MM.1S (cell line): ENCODE measurements around the gene SEC14L2.
A peak's percentile ranks its signal among the peaks of the same experiment; 100 is the strongest.

ENCODE experiments used
- DNase-seq: peaks from one replicate; pipeline ENCODE4 v3.0.0-alpha.2; 2015
- H2AFZ ChIP-seq: fragments of 300-600 bp; sonication (generic); 2 replicates; pipeline ENCODE4 v1.6.0; 2016; ENCODE audit warnings: antibody characterized with exemption, low read length
- H3F3A ChIP-seq: fragments of 300-600 bp; sonication (generic); 2 replicates; pipeline ENCODE4 v1.6.1; 2016; ENCODE audit warnings: mild to moderate bottlenecking, antibody characterized with exemption, low read length, moderate library complexity, mixed read lengths; ENCODE audit not compliant: insufficient read depth
- H3K27ac ChIP-seq: fragments of 300-600 bp; sonication (generic); 2 replicates; pipeline ENCODE4 v1.5.1; 2016; ENCODE audit warnings: mild to moderate bottlenecking, low read length
- H3K27me3 ChIP-seq: fragments of 300-600 bp; sonication (generic); replicated peaks from 2 replicates; pipeline ENCODE4 v1.6.0; 2016; ENCODE audit warnings: low read length; ENCODE audit not compliant: insufficient read depth
- H3K36me3 ChIP-seq: fragments of 300-600 bp; sonication (generic); replicated peaks from 2 replicates; pipeline ENCODE4 v1.6.1; 2016; ENCODE audit warnings: mild to moderate bottlenecking, low read length, mixed read lengths; ENCODE audit not compliant: insufficient read depth
- H3K4me1 ChIP-seq: fragments of 300-600 bp; sonication (generic); 2 replicates; pipeline ENCODE4 v1.6.1; 2016; ENCODE audit warnings: low read length, mixed read lengths
- H3K4me2 ChIP-seq: fragments of 300-600 bp; sonication (generic); 2 replicates; pipeline ENCODE4 v1.6.0; 2016; ENCODE audit warnings: low read depth, low read length
- H3K4me3 ChIP-seq: fragments of 300-600 bp; sonication (generic); 2 replicates; pipeline ENCODE4 v1.5.1; 2016; ENCODE audit warnings: low read length, mixed read lengths
- H3K79me2 ChIP-seq: fragments of 300-600 bp; sonication (generic); 2 replicates; pipeline ENCODE4 v1.6.1; 2016; ENCODE audit warnings: mixed run types, low read length, mixed read lengths
- H3K9ac ChIP-seq: fragments of 300-600 bp; sonication (generic); 2 replicates; pipeline ENCODE4 v1.6.1; 2016; ENCODE audit warnings: low read length, mixed read lengths
- H3K9me2 ChIP-seq: fragments of 300-600 bp; sonication (generic); replicated peaks from 2 replicates; pipeline ENCODE4 v1.6.1; 2016; ENCODE audit warnings: mild to moderate bottlenecking, low read length, mixed read lengths; ENCODE audit not compliant: insufficient read depth
- H3K9me3 ChIP-seq: fragments of 300-600 bp; sonication (generic); replicated peaks from 2 replicates; pipeline ENCODE4 v1.6.1; 2016; ENCODE audit warnings: mild to moderate bottlenecking, low read length, mixed read lengths; ENCODE audit not compliant: insufficient read depth
- H4K20me1 ChIP-seq: fragments of 300-600 bp; sonication (generic); 2 replicates; pipeline ENCODE4 v1.6.1; 2016; ENCODE audit warnings: mild to moderate bottlenecking, low read length, moderate library complexity, mixed read lengths; ENCODE audit not compliant: insufficient read depth
- CTCF ChIP-seq: fragments of 300-600 bp; sonication (generic); IDR thresholded peaks from 2 replicates; pipeline ENCODE4 v1.5.1; 2016; ENCODE audit warnings: antibody characterized with exemption, low read length, mixed read lengths
- EZH2 ChIP-seq: fragments of 300-600 bp; sonication (generic); optimal IDR thresholded peaks from 2 replicates; pipeline ENCODE3; 2017; ENCODE audit warnings: low read depth, mild to moderate bottlenecking, antibody characterized with exemption, low read length, mixed read lengths
- EZH2phosphoT487 ChIP-seq: fragments of 300-600 bp; sonication (generic); IDR thresholded peaks from 2 replicates; pipeline ENCODE4 v1.6.1; 2018; ENCODE audit warnings: antibody characterized with exemption, low read length

Gene SEC14L2

GRCh38 chr22:30439836-30440235, 43.0 kb downstream of the SEC14L2 start:
- Histone ChIP-seq H3K27me3 (peaks cover 71% of the 10 kb centered on the region), H3K4me2 (no peak overlapping the region), H3K4me3 (no peak overlapping the region), H4K20me1 (no peaks in the 10 kb centered on the region), H2AFZ (no peak overlapping the region), H3K79me2 (no peaks in the 10 kb centered on the region), H3K9ac (no peak overlapping the region), H3K9me2 (no peaks in the 10 kb centered on the region), H3K4me1 (peaks cover 13% of the 10 kb centered on the region), H3K36me3 (no peaks in the 10 kb centered on the region), H3F3A (no peaks in the 10 kb centered on the region; the same call in 1 of the 2 replicates), H3K27ac (no peak overlapping the region), H3K9me3 (no peaks in the 10 kb centered on the region)
- TF ChIP-seq CTCF (no peak), EZH2phosphoT487 (no peak), EZH2 (no peak)
- no peak for DNase-seq

- Histone ChIP-seq H3K27ac (no peak overlapping the region), H3K9ac (no peak overlapping the region), H2AFZ (no peak overlapping the region), H3K79me2 (no peaks in the 10 kb centered on the region), H3K9me2 (no peaks in the 10 kb centered on the region), H4K20me1 (no peaks in the 10 kb centered on the region), H3F3A (no peaks in the 10 kb centered on the region; the same call in 1 of the 2 replicates), H3K4me2 (no peak overlapping the region), H3K4me1 (peaks cover 10% of the 10 kb centered on the region), H3K27me3 (peaks cover 82% of the 10 kb centered on the region), H3K36me3 (no peaks in the 10 kb centered on the region), H3K9me3 (no peaks in the 10 kb centered on the region), H3K4me3 (no peak overlapping the region)
- no peak for DNase-seq
- no peak for TF ChIP-seq EZH2phosphoT487
- TF ChIP-seq EZH2, result no peak
- no peak for TF ChIP-seq CTCF
Observed at GRCh38 chr22:30441088-30441487, 44.3 kb downstream of the SEC14L2 start.

- no peaks in the 10 kb centered on the region; the same call in 1 of the 2 replicates for H3F3A ChIP-seq
- peaks cover 87% of the 10 kb centered on the region for H3K27me3 ChIP-seq
- H2AFZ ChIP-seq, result no peak overlapping the region
- no peaks in the 10 kb centered on the region for H3K79me2 ChIP-seq
- H3K9ac ChIP-seq, result no peak overlapping the region
- no peak overlapping the region for H3K27ac ChIP-seq
- TF ChIP-seq EZH2, result no peak
- TF ChIP-seq EZH2phosphoT487, result no peak
- peak; percentile 85 for TF ChIP-seq CTCF
- peak; percentile 53 for DNase-seq
- H3K36me3 ChIP-seq, result no peaks in the 10 kb centered on the region
- H4K20me1 ChIP-seq, result no peaks in the 10 kb centered on the region
- H3K4me3 ChIP-seq, result no peak overlapping the region
- H3K4me1 ChIP-seq, result peaks cover 10% of the 10 kb centered on the region
- no peaks in the 10 kb centered on the region for H3K9me3 ChIP-seq
- H3K4me2 ChIP-seq, result 0 out of 2 replicates have a peak overlapping the region, but pooled peaks have one; percentile 8
- no peaks in the 10 kb centered on the region for H3K9me2 ChIP-seq
Observed at GRCh38 chr22:30444632-30445437, 48.0 kb downstream of the SEC14L2 start.
